GM12874 (cell line): ENCODE data around the gene DTL.

Experiments
- CTCF ChIP-seq: IDR thresholded peaks from 2 replicates; pipeline ENCODE4 v1.5.1; 2011; ENCODE audit warnings: low read depth, mild to moderate bottlenecking, control low read depth, low read length, moderate library complexity; ENCODE audit not compliant: insufficient read depth

The DTL gene

GRCh38 chr1:212009561-212009960 lies 26.0 kb upstream of the DTL start:
- TF ChIP-seq CTCF, result no peak

GRCh38 chr1:212010004-212010403 lies 25.5 kb upstream of the DTL start:
- TF ChIP-seq CTCF, result no peak

- peak; percentile 96 for TF ChIP-seq CTCF
Observed at GRCh38 chr1:212012034-212012740, 23.4 kb upstream of the DTL start.

- TF ChIP-seq CTCF, result no peak
Observed at GRCh38 chr1:212013672-212014071, 21.9 kb upstream of the DTL start.

GRCh38 chr1:212020975-212021374 lies 14.6 kb upstream of the DTL start:
- no peak for TF ChIP-seq CTCF

GRCh38 chr1:212021563-212021962 lies 14.0 kb upstream of the DTL start:
- no peak for TF ChIP-seq CTCF

GRCh38 chr1:212024469-212025149 lies 10.9 kb upstream of the DTL start:
- no peak for TF ChIP-seq CTCF
